VCaP (cell line): Measurements from ENCODE around the gene LRIF1.

Source experiments
- H3K27ac ChIP-seq: fragments of 450-650 bp; 2 replicates; pipeline ENCODE4 v1.5.1; 2017
- TF ChIP-seq, protein P1 (sequence below): fragments of 450-650 bp; conservative IDR thresholded peaks from 2 replicates; pipeline ENCODE4 v1.5.1; 2017; ENCODE audit warnings: mild to moderate bottlenecking, moderate library complexity

The LRIF1 gene

DNA sequence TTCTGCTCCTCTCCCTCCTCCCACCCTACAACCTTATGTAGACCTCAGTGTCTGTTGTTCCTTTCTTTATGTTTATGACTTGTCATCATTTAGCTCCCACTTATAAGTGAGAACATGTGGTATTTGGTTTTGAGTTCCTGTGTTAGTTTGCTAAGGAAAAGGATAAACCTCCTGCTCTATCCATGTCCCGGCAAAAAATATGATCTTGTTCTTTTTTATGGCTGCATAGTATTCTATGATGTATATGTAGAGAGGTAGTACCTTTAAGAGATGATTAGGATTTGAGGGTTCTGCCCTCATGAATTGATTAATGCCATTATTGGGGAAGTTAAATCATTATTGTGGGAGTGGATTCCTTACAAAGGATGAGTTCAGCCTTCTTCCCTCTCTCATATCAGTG, 41.8 kb downstream of the LRIF1 start:
- TF ChIP-seq, protein P1, sequence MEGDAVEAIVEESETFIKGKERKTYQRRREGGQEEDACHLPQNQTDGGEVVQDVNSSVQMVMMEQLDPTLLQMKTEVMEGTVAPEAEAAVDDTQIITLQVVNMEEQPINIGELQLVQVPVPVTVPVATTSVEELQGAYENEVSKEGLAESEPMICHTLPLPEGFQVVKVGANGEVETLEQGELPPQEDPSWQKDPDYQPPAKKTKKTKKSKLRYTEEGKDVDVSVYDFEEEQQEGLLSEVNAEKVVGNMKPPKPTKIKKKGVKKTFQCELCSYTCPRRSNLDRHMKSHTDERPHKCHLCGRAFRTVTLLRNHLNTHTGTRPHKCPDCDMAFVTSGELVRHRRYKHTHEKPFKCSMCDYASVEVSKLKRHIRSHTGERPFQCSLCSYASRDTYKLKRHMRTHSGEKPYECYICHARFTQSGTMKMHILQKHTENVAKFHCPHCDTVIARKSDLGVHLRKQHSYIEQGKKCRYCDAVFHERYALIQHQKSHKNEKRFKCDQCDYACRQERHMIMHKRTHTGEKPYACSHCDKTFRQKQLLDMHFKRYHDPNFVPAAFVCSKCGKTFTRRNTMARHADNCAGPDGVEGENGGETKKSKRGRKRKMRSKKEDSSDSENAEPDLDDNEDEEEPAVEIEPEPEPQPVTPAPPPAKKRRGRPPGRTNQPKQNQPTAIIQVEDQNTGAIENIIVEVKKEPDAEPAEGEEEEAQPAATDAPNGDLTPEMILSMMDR = no peak
- no peak overlapping the region for H3K27ac ChIP-seq

DNA sequence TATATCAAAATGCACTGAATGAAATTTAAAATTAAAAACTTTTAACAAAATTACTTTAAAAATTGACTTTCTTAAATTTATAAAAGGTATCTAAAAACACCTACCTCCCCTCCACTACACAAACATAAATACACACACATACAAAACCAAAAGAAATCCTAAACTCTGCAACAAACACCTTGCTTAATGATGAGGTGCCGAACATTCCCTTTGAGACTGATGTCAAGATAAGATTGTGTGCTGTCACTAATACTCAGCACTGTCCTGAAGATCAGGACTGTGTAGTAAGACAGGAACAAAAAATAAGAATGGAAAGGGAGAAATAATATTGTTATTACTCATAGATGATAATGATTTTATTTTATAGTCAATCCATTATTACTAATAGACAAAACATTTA, 45.7 kb downstream of the LRIF1 start:
- H3K27ac ChIP-seq = no peak overlapping the region
- TF ChIP-seq, protein P1 = no peak

DNA sequence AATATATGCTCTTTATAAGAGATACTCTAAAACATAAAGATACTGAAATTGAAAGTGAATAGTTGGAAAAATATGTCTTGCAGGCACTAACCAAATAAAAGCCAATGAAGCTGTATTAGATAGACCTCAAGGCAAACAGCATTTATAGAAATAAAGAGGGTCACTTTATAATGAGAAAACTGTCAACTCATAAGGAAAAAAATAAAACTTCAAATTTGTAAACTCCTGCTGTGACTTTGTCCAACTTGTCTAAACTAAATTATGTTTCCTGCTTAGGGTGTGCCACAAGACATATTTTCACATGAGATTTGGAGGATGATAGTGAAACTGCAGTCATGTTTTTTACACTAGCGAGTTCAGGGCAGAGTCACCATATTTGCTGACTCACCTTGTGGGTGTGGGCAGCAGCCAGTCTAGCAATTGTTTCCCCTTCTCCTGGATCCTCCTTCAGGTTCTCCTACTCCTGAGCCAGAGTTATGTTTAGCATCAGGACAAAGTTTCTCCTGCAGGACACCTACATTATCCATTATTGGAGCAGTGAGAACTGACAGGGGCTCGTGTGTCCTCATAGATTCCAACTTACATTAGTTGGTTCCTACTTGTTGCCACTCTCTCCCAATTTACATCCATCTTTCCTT, 46.9 kb downstream of the LRIF1 start:
- TF ChIP-seq, protein P1 = no peak
- H3K27ac ChIP-seq = no peak overlapping the region

DNA sequence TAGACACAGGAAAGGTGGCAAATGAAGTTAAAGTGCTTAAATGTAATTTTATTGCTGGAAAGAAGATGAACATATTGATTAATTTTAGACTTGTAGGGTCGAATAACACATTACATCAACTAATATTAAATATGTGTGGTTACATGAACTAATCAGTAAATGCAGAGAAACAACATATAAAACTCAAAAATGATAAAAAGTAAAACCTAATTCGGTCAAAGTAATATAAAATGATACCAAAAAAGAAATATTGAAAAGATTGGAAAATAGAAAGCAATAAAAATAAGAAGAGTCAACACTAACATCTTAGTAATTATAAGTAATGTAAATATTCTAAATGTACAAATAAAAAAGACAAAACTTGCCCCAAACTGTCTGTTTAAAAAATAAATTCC, 47.5 kb downstream of the LRIF1 start:
- TF ChIP-seq, protein P1 = no peak
- H3K27ac ChIP-seq = no peak overlapping the region

DNA sequence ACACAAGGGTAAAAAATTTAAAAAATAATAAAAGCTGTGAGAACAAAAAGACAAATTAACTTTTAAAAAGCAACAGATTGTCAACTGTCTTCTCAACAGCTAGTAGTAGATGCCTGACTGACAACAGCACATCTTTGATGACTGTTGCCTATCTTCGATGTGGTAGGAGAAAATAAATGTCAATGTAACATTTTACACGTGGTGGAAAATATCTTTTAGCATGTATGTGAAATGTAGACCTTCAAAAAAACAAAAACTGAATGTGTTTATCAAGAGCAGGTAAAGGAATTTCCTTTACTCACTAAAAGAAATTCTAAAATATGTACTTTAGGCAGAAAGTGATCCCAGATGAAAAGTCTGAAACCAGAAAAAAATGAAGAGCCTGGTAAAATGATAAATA, 47.9 kb downstream of the LRIF1 start:
- no peak overlapping the region for H3K27ac ChIP-seq
- TF ChIP-seq, protein P1 = no peak

DNA sequence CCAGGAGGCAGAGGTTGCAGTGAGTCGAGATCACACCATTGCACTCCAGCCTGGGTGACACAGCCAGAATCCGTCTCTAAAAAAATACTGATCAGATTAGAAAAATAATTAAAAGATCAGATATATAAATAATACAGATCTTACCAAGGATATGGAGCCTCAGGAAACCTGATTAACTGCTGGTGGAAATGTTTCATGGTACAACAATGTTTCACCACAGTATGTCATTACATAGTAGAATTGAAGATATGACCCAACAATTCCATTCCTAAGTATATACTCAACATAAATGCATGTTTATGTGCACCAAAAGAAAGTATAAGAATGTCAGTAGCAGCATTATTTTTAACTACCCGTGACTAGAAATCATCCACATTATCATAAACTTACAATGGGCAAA, 49.0 kb downstream of the LRIF1 start:
- TF ChIP-seq, protein P1 = no peak

DNA sequence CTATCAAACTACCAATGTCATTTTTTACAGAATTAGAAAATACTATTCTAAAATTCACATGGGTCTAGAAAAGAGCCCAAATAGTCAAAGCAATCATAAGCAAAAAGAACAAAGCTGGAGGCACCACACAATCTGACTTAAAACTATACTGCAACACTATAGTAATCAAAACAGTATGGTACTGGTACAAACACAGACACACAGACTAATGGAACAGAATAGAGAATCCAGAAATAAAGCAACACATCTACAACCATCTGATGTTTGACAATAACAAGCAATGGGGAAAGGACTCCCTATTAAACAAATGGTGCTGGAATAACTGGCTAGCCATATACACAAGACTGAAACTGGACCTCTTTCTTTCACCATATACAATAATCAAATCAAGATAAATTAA, 50.9 kb downstream of the LRIF1 start:
- TF ChIP-seq, protein P1 = no peak
- no peak overlapping the region for H3K27ac ChIP-seq

More for the DNA sequence above, 49.0 kb downstream of the LRIF1 start:
- H3K27ac ChIP-seq = no peak overlapping the region
